ENCODE data around the gene ECE2.

DNA sequence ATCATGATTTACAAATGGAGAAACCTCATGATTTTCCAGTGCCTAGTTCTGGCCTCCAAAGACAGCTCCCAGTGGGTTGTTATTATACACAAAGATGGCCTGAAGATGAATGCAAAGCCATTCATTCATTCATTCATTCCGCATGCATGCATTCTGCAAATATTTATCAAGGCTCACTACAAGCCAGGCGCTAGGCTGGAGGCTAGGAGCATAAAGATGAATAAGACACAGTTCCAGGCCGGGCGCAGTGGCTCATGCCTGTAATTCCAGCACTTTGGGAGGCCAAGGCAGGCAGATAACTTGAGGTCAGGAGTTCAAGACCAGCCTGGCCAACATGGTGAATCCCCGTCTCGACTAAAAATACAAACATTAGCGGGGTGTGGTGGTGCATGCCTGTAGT, 20.8 kb downstream of the ECE2 start:
- no peak for TF ChIP-seq CTCF (tag by site-specific recombination; IDR thresholded peaks at IDR 0.05)
- TF ChIP-seq MEIS1 (CRISPR knock-in tag; IDR thresholded peaks at IDR 0.05; ENCODE audit: borderline replicate concordance) = no peak
- TF ChIP-seq YY1 (tag by site-specific recombination; IDR thresholded peaks at IDR 0.05) = no peak
- TF ChIP-seq ZFP37 (tag by site-specific recombination; IDR thresholded peaks at IDR 0.05) = no peak
- no peak for TF ChIP-seq ZNF114 (tag by site-specific recombination; IDR thresholded peaks at IDR 0.05)

Measured in HEK293 (cell line).